HG03095 (cell line): Measurements from ENCODE around the gene PDLIM1.

Source experiments
- ATAC-seq: cut with Tn5 transposase; IDR thresholded peaks from one replicate; pipeline ENCODE4 v1.9.1; 2021; ENCODE audit warnings: moderate library complexity; ENCODE audit not compliant: unreplicated experiment

Gene PDLIM1, protein sequence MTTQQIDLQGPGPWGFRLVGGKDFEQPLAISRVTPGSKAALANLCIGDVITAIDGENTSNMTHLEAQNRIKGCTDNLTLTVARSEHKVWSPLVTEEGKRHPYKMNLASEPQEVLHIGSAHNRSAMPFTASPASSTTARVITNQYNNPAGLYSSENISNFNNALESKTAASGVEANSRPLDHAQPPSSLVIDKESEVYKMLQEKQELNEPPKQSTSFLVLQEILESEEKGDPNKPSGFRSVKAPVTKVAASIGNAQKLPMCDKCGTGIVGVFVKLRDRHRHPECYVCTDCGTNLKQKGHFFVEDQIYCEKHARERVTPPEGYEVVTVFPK

DNA sequence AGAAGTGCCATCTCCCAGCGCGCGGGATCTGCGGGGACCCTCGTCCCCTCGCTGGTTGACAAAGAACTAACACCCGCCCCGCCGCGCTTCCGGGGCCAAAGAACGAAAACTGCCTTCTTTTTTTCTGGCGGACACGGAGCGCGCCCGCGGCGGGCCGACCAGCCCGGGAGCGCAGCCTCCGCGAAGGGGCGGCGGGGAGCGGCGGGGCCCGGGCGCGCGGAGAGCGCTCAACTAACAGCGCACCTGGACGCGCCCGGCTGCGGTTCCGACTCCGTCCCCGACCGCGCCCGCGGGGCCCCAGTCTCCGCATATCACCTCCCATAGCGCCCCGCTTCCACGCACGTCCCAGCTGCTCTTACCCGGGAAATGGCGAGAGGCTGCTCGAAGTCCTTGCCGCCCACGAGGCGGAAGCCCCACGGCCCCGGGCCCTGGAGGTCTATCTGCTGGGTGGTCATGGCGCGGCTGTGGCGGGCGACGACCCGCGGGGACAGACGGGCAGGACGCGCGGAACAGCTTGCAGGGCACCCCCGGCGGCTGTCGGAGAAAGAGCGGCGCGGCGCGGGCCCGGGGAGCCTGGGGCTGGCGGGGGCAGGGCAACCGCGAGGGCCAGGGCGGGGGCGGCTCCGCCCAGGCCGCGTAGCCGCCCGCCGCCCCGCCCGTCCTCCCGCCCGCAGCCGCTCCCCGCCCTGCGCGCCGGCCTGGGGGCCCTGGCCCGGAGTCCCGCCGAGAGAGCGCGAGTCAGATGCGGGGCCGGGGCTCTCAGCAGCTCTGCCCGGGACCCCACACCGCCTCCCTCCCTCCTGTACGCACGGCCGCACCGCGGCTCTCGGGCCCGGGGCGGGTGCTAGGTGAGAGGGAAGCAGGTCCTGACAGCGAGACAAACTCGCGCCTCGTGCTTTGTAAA lies at the start of gene PDLIM1:
Gene PDLIM1 (minus strand): TSS at position 543 of the 904 bp plus-strand sequence. CDS start 88 bp downstream, at position 455.
- ATAC-seq = peak; percentile 38

DNA sequence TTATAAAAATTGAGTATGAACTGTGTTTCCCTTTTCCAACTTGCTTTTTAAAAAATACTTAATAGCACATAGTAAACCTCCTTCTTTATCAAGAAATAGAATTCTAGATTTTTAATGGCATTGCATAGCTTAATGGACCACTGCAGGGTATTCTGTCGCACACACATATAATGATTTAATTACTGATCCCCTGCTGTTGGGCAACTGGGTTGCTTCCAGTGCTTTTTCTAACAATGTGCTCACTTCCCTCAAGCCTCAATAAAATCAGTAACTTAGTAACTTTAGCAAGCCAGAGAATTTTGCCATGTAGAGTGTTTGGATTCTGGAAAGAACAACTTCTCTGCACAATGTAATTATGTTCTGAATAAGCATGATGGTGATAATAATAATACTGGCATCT lies 49.1 kb upstream of the PDLIM1 start:
- no peak for ATAC-seq

DNA sequence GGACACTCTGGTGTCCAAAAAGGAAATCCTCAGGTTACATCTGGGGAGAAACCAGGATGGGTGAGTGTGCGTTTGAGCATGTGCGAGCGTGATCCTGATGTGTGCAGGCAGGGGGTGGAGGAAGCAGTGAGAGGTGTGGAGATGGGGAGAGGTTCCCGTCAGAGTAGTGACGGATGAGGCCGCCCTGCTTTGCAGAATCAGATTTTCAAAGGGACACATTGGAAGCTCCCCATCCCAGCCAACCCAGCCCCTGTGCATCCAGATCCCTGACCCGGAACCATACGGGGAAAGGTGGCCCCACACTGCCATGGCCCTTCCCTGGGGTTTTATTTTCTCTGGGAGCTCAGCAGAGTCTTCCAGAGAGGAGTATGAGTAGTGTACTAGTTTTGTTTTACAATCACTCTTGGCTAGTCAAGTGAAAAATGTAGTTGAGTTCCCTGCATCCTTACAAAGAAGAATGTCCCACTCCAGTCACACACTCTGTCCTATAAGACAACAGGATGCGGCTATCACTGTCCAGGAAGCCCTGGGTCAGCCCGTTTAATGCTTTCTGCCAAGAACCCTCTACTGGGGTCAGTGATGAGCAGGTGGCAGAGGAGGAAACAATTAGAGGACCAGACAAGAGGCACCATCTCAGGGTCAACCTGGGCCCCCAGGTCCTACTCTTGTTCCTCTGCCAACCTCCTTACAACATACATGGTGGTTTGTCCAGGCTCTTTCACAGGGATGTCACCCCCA lies 46.8 kb upstream of the PDLIM1 start:
- ATAC-seq = no peak

DNA sequence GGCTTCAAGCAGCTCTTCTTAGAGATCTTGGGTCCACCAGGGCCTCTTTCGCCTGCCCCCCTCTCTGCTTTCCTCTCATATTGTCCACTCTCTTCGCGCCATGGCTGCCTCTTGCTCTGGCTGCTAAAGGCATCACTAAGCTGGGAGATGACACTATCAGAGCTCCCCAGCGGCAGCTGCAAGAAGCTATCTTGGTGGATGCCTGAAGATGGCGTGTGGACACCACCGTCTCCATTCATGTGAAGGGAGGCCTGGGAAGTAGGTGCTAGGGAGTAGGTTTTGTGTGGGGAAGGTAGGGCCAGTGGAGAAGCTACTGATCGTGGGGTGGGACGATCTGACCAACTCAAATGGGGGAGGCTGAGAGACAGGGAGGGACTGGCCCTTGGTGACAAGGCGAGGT lies 45.9 kb upstream of the PDLIM1 start:
- ATAC-seq = no peak

DNA sequence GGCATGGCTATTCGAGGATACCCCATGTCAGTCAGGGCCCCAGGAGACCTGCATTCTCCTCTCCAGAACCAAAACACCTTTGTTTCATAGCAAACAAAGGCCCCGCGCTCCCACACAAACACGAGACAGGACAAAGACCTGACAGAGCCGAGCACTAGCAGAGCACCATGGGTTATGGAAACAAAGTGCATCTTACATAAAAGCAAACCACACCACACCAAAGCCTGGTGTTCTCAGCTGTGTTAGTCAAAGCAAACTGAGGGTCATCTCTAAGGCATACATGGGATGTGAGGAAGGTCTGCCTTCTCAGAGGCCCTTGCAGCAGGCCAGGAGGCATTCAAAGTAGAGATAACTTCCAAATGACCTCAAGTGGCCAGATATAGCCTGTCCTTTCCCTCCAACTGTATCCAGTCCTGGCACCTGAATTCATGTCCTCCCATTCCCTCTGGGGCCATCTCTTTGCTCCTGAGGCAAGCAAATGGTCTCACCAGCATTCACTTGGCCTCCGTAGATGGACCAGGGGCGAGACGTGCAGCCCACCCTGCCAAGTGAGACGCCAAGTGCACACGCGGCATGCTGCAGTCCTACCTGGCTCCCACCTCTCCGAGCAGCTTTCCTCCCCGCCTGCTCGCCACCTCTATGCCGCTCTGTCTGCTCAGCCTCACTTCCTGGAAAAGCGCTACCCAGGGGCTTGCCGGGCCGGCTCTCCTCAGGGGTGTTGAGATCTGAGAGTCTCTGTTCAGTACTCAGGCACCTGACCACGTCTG lies 45.3 kb upstream of the PDLIM1 start:
- ATAC-seq = no peak

DNA sequence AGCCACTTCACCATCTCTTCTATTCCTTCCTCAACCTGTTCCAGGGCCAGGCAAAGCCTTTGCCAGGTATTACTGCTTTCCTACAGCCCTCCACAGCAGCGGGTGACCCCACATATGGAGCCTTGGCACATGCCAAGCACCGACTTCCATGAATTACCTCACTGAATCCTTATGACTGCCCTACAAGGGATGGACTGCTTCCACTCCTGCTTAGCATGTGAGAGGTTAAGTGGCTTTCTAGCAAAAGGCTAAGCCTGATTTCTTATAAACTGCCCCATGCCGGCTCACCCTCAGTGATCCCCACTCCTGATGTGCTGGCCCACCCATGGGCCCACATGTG lies 44.0 kb upstream of the PDLIM1 start:
- no peak for ATAC-seq

DNA sequence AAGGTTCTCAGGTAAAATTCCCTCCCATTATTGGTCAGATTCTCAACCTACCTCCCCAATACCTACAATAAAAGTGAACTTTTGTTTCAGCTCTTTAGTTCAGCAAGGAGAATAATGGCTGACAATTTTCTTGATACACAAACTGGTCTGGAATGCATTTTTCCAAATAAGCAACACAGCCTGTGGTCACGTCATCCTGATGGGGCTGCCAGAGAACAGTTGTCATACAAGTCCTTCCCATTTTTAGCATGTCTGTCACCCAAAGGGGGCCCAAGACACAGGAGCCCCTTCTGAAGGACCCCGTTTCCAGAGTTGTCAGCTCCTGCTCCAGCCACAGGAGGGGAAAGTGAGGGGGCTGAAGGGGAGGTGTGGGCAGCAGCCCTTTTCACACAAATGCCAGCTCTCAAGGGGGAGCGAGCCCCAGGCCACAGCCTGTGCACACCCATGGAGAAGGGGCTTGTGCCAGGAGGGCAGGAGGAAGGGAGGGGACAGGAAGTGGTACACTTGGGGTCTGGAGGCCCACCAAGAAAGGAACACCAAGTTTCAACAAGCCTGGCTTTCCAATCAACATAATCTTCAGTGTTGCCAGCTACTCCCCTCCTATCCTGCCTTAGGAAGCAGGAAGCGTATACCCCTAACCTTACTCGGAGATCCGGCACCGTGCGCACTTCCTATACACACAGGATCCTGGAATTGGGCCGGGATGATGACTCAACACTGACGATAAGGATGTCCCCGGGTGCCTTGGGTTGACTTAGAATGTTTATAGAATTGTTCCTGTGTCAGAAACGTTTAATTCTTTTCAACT lies 43.4 kb upstream of the PDLIM1 start:
- ATAC-seq = no peak

DNA sequence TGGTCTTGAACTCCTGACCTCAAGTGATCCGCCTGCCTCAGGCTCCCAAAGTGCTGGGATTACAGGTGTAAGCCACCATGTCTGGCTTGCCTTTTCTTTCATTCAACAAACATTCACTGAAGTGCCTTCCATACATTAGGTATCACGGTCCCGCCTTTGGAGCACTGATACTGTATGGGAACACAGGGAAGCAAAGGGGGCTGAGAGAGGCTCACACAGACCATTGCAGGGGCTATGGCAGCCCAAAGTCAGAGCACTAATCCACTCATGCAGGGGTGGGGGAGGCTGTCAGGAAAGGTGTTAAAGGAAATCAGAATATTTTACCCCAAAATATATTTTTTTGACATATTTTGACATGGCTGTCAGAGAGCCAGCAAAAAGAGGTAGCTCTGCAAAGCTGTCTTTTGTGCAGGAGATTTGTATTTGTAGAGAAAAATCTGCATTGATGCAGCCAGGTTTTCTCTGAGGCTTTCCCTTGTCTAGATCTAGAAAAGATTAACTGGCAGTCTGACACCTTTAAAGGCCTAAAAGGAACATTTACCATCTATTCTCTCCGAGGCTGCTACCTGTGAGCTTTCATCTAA lies 42.0 kb upstream of the PDLIM1 start:
- ATAC-seq = no peak

DNA sequence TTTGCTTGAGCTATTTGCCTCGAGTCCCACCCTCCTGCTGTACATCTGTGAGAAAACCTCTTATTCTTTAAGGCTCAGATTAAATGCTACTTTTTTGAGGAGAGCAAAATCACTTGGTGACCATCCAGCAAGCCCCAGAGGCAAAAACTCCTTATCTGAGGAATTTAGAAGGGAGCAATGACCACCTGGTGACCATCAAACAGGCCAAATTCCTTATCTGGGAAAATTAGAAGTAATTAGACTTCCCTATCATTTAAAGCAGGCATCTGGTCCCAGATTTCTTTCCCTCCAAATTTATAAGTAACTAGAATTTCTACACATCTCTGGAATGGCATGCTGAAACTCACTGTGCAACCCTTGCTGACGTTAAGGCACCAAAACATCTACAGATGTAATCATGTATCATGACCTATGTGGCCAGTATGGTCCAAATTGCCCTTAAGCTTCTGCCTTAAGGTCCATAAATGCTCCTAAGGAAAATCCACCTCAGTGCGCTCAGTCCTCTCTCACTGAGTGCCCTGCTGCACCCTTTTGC lies 40.9 kb upstream of the PDLIM1 start:
- ATAC-seq = no peak

DNA sequence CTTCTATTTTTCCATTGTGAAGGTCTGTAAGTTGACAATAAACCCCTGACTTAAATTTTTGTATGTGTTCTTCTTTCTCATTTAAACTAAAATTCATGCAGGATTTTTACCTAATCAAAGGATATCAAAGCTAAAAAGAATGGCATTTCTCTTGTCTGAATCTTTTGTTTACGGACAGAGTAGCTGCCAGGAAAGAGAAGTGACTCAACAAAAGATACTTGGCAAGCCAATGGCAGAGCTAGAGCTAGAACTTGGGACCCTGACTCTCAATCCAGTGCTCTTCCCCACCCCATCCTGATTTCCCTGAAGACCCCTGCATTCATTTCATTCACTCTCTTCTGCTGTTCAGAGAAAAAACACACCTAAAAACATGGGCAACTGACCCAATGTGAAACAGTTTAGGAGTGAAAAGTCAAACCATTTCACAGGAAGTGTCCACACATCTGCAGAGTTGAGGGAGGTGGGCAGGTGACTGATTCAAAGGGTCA lies 40.2 kb upstream of the PDLIM1 start:
- ATAC-seq = no peak

DNA sequence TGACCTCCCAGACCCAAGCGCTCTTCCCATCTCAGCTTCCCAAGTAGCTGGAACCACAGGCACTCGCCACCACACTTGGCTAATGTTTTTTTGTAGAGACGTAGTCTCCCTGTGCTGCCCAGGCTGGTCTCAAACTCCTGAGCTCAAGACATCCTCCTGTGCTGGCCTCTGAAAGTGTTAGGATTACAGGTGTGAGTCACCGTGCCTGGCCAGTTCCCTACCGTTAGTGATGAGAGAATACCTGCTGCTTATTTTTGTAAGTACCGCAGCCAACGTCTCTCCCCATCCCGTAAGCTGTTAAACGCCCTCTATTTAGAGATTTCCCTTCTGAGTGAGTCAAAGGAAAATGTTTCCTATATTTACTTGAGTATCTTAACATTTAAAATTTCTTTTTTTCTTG lies 38.5 kb upstream of the PDLIM1 start:
- ATAC-seq = no peak

DNA sequence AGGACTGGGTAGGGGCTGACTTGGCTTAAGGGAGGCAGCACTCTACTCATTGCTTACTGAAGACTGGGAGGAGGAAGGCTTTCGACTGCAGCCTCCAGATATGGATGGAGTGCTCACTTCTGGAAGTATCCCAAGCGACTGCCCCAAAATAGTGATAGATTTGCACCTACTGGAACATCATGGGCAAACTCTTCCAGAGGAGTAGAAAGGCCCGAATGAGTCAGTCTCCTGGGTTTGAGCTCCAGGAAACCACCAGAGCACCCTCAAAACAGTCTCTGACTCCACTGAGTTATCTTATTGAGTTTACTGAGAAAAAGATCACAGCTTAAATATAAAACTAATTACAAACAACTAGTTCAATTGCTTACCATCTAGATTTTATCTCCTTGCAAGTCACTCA lies 37.2 kb upstream of the PDLIM1 start:
- ATAC-seq = no peak

DNA sequence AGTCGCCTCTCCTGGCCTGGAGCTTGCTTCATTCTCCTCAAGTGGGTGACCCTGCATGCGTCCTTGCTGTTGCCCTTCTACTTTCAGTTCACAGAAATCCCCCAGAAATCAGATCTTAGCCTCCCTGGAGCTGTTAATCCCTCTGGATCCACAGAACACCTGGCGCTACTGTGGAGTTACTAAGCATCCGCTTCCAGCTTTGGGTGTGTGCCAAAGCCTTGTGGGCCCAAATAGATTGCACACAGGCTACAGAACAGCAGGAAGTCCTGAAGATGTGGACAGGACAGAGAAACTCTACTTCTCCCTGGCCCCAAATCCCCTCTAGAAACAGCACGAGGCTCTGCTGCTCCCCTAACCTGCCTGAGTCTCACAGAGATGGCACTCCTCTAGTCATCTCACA lies 36.6 kb upstream of the PDLIM1 start:
- ATAC-seq = no peak

DNA sequence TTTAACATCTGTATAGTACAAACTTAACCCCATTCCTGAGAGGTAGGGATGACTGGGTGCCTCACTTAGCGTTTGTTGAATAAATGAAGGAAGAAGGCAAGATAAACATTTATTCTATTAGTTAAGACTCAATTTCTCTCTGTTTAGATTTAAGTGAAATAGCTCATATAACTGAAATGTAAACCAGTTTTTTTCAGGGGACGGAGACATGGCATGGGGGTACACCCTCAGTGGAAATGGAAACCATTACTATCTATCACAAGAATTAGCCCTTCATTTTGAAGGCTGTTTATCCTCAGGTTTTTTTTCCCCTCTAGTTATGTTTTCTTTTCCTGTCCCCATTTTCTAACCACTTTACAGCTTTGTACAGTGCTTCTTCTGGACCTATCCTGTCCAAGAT lies 35.6 kb upstream of the PDLIM1 start:
- no peak for ATAC-seq

DNA sequence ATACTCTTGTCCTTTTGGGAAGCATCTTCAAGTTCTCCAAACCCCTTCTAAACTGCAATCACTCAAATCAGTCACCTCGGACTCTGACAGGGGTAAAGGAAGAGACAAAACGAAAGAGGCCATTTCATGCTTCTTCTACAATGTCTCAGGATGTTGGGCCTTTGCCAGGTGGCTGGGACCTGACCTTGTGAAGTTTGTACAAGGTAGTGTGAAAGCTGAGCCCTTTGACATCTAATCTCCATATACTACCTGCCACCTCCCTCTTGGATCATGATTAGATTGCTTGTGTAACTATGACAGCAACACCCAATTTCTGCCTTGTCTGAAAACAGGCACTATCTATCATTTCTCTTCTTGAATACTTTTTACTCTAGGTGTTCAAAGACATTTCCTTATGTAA lies 35.1 kb upstream of the PDLIM1 start:
- ATAC-seq = no peak

DNA sequence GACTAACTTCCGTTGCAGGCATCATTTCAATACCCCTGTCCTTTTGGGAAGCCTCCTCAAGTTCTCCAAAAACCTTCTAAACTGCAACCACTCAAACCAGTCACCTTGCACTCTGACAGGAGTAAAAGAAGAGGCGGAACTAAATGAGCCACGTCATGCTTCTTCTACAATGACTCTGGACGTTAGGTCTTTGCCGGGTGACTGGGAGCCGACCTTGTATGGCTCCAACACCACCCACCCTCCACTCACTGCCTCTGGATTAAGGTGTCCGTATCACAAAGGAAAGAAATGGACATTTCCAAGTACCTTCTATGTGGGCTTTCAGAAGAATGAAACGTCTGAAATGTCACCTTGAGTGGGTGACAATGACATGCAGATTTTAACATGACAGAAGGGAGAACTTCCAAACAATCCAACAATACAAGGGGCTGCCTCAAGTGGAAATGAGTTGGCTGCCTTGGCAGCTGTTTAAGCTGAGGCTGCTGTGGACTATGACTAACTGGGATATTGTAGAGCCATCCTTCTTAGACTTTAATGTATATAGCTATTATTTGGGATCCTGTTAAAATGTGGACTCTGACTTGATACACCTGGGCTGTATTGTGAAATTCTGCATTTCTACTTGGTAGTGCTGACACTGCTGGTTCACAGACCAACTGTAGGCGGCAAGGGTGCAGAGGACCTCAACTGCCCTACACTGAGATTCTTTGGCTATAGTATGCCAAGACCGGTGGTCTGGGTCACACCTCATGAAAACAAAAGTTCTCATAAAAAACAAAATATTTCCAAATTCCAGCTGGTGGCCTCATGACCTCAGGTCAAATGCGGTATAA lies 33.8 kb upstream of the PDLIM1 start:
- no peak for ATAC-seq

DNA sequence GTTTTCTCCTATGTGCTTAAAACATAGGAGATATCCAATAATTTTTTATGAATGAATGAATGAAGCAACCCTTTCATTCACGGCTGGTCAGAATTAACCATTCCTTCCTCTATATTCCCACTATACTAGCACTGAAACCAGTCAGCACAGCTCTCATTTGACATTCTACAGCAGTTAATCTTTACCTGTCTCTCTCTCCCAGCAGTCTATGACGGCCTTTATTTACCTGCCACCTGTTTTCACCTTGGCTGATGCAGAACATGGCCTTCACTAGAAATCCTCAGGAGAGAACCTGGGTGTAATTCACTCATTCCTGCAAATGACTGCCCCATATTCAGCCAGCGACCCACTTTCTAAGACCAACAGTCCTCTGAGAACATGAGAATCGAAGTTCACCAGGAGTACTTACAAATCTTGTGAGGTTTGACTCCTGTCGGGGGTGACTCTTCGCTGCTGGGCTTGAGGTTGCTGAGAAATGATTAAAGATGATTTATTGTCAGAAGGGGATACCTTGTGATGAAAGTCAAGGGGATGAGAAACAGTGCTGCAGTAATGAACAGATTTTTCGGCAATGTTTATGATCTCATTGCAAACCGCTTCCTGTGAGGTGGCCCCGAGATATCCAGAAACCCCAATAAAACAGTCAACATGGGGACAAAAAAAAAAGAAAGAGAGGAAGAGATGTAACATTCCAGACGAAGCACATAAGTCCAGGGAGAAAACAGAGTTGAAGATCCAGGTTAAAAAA lies 30.9 kb upstream of the PDLIM1 start:
- no peak for ATAC-seq

DNA sequence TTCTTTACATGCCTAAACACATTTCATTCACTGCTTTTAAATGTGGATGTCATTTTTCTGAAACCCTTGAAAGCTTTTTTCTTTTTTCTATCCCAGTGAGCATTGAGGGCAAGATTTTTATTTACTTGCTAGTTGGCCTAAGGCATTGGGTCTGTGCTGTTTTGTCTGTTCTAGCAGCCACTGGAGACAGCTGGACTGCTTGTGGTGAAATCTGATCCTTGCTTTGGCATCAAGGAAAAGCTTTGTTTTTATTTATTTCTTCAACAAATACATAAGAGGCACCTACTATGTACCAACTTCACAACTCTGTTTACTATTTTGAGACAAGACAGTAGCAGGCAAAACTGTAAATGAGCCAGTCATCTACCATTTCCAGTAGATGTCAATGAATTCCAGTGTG lies 28.4 kb upstream of the PDLIM1 start:
- no peak for ATAC-seq
